GM19324 (cell line): Measurements from ENCODE around the gene OXLD1.
A peak's percentile ranks its signal among the peaks of the same experiment; 100 is the strongest.

ENCODE experiments used
- ATAC-seq: cut with Tn5 transposase; IDR thresholded peaks from one replicate; pipeline ENCODE4 v1.9.1; 2021; ENCODE audit warnings: mild to moderate bottlenecking, moderate library complexity; ENCODE audit not compliant: unreplicated experiment, low FRiP score

Gene OXLD1

GRCh38 chr17:81666342-81667191 lies at the start of gene OXLD1, which contains the start of gene CCDC137:
Gene OXLD1 (minus strand): TSS chr17:81666605. CDS start chr17:81666577, 28 bp downstream.
Gene CCDC137 (plus strand): TSS chr17:81666737. CDS start chr17:81666767, 30 bp downstream.
- ATAC-seq: peak; percentile 93

- ATAC-seq: no peak
These were observed 48.9 kb upstream of the OXLD1 start for GRCh38 chr17:81715107-81715871.

- ATAC-seq: no peak
These were observed 48.2 kb upstream of the OXLD1 start for GRCh38 chr17:81714412-81715106.

GRCh38 chr17:81713556-81714411 lies 47.4 kb upstream of the OXLD1 start:
- no peak for ATAC-seq

GRCh38 chr17:81713004-81713555 lies 46.7 kb upstream of the OXLD1 start:
- no peak for ATAC-seq

- ATAC-seq: peak; percentile 4
These were observed 46.1 kb upstream of the OXLD1 start for GRCh38 chr17:81712468-81713003.

- peak; percentile 73 for ATAC-seq
These were observed 45.5 kb upstream of the OXLD1 start, which contains the start of gene SLC25A10 for GRCh38 chr17:81711814-81712467. Gene SLC25A10 (plus strand): TSS chr17:81712284. CDS start chr17:81712427, 143 bp downstream.

GRCh38 chr17:81710514-81711308 lies 44.3 kb upstream of the OXLD1 start:
- ATAC-seq: no peak

GRCh38 chr17:81708739-81709185 lies 42.4 kb upstream of the OXLD1 start:
- no peak for ATAC-seq

GRCh38 chr17:81707725-81708646 lies 41.6 kb upstream of the OXLD1 start:
- no peak for ATAC-seq

GRCh38 chr17:81706757-81707624 lies 40.6 kb upstream of the OXLD1 start:
- no peak for ATAC-seq

GRCh38 chr17:81706232-81706611 lies 39.8 kb upstream of the OXLD1 start:
- no peak for ATAC-seq

GRCh38 chr17:81705518-81706231 lies 39.3 kb upstream of the OXLD1 start:
- no peak for ATAC-seq

GRCh38 chr17:81703747-81704654 lies 37.6 kb upstream of the OXLD1 start:
- no peak for ATAC-seq
